ENCODE results near the gene HAND1. TPM values are rescaled to one million over a fixed set of nuclear protein-coding genes. Genes with fewer than 3 reads are reported as not detected.

Gene HAND1
- total and polyA plus RNA-seq, 9 of the 15 experiments (the other 6 are each of a cell fraction or from before 2014, with no cell fraction given) = not detected

GRCh38 chr5:154435226-154435625 lies 42.8 kb downstream of the HAND1 start:
- CTCF ChIA-PET (ENCODE audit: low intra/inter-chr PET ratio) = no interaction called here
- H3K4me2 ChIP-seq (ENCODE audit: insufficient read depth, low read length) = no peak overlapping the region
- ATAC-seq (no peak), FAIRE-seq (no peak), DNase-seq (ENCODE audit: extremely low read depth in 1 of 4, low spot score in 3 of 4) (no peak)
- no peaks in the 10 kb centered on the region for H3K9me1 ChIP-seq (ENCODE audit: control insufficient read depth, insufficient read depth, low read length)
- no peak overlapping the region for H3K27ac ChIP-seq (ENCODE audit: extremely low read depth, low read depth, low read length)
- H2AFZ ChIP-seq (ENCODE audit: low read depth, low read length) = no peak overlapping the region
- intact Hi-C loops (cut with micrococcal nuclease) (no loop called here), in situ Hi-C loops (cut with MboI) (no loop called here)
- BruUV-seq (replicated peaks) = no TSS peak
- TF ChIP-seq NR2F6 (CRISPR knock-in tag; IDR thresholded peaks at IDR 0.05) = no peak
- no peak for TF ChIP-seq ZBTB49 (CRISPR knock-in tag; IDR thresholded peaks at IDR 0.05; ENCODE audit: borderline replicate concordance)
- TF ChIP-seq ZC3H4 (CRISPR knock-in tag; IDR thresholded peaks at IDR 0.05; ENCODE audit: borderline replicate concordance) = no peak
- TF ChIP-seq U2AF1 (optimal IDR thresholded peaks at IDR 0.05; ENCODE audit: low read depth, low read length) = no peak
- TF ChIP-seq SP1 (CRISPR knock-in tag; IDR thresholded peaks at IDR 0.05) = no peak
- no peak for TF ChIP-seq FOXJ2 (tag; IDR thresholded peaks at IDR 0.05)
- TF ChIP-seq TRIM28 (IDR thresholded peaks at IDR 0.05) = no peak
- TF ChIP-seq ZKSCAN1 (IDR thresholded peaks at IDR 0.05; ENCODE audit: low read depth, low read length) = no peak
- no peak for TF ChIP-seq PYGO2 (tag; IDR thresholded peaks at IDR 0.05)
- no peak for TF ChIP-seq FOXO4 (CRISPR knock-in tag; IDR thresholded peaks at IDR 0.05)
- TF ChIP-seq COPS2 (conservative IDR thresholded peaks at IDR 0.05) = no peak
- TF ChIP-seq CEBPZ (IDR thresholded peaks at IDR 0.05; ENCODE audit: borderline replicate concordance, low read depth, low read length) = no peak
- TF ChIP-seq NFIC (IDR thresholded peaks at IDR 0.05) = no peak
- no peak overlapping the region for H3K4me3 ChIP-seq
- H3K9me3 ChIP-seq (replicated peaks; ENCODE audit: control insufficient read depth, insufficient read depth, low read depth, low read length) = no peaks in the 10 kb centered on the region
- no peaks in the 10 kb centered on the region for H3K27me3 ChIP-seq (ENCODE audit: control insufficient read depth in 2 of 2, insufficient read depth in 2 of 2, low read length in 2 of 2)
- H3K79me2 ChIP-seq (ENCODE audit: control insufficient read depth, insufficient read depth, low read length) = no peaks in the 10 kb centered on the region
- H3K36me3 ChIP-seq (ENCODE audit: control insufficient read depth, insufficient read depth, low read length) = peaks cover 41% of the 10 kb centered on the region
- POLR2A ChIA-PET = no interaction called here
- H3K4me1 ChIP-seq (replicated peaks in 1 of 2; ENCODE audit: control insufficient read depth in 2 of 2, insufficient read depth in 2 of 2, low read length in 2 of 2) = no peaks in the 10 kb centered on the region
- no peak overlapping the region for H3K9ac ChIP-seq (ENCODE audit: insufficient read depth in 1 of 2, low read depth in 2 of 2, low read length in 2 of 2)
- 96% methylated on average over 3 of the region's 3 CpGs for WGBS (ENCODE audit: insufficient coverage, low coverage, missing lambda C conversion rate)
- H4K20me1 ChIP-seq (replicated peaks; ENCODE audit: control insufficient read depth, insufficient read depth, low read length) = no peaks in the 10 kb centered on the region
